Measurements from ENCODE around the gene SCUBE2.

DNA sequence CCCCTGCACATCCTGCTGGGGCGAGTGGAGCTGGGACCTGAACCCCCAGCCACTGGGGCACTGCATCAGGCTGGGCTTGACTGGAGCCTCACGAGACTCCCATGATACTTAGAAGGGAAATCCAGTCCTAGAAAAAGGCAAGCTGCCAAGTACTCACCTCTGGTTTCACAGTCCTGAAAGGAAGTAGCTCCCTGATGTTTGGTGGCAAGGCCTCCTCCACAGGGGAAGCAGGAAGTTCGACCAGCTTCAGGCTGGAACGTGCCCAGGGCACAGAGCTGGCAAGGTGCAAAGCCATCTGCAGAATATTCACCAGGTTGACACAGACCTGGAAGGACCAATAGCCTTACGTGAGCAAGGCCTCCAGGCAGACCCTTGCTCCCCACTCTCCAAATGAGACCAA, 60.8 kb downstream of the SCUBE2 start:
- TF ChIP-seq POLR2A (IDR thresholded peaks at IDR 0.05; ENCODE audit: low read depth, low read length) (no peak), SMC3 (IDR thresholded peaks at IDR 0.05; ENCODE audit: low read depth, low read length) (no peak), BHLHE40 (IDR thresholded peaks at IDR 0.05; ENCODE audit: low read depth, low read length) (no peak), RFX5 (IDR thresholded peaks at IDR 0.05; ENCODE audit: low read depth, low read length) (no peak), MAFK (IDR thresholded peaks at IDR 0.05; ENCODE audit: low read depth, low read length) (no peak), MXI1 (IDR thresholded peaks at IDR 0.05; ENCODE audit: borderline replicate concordance, low read depth, low read length) (no peak), NFE2L2 (IDR thresholded peaks at IDR 0.05; ENCODE audit: low read depth, low read length) (no peak)
- TF ChIP-seq, protein P1, sequence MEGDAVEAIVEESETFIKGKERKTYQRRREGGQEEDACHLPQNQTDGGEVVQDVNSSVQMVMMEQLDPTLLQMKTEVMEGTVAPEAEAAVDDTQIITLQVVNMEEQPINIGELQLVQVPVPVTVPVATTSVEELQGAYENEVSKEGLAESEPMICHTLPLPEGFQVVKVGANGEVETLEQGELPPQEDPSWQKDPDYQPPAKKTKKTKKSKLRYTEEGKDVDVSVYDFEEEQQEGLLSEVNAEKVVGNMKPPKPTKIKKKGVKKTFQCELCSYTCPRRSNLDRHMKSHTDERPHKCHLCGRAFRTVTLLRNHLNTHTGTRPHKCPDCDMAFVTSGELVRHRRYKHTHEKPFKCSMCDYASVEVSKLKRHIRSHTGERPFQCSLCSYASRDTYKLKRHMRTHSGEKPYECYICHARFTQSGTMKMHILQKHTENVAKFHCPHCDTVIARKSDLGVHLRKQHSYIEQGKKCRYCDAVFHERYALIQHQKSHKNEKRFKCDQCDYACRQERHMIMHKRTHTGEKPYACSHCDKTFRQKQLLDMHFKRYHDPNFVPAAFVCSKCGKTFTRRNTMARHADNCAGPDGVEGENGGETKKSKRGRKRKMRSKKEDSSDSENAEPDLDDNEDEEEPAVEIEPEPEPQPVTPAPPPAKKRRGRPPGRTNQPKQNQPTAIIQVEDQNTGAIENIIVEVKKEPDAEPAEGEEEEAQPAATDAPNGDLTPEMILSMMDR (conservative IDR thresholded peaks at IDR 0.05; ENCODE audit: low read depth, low read length) = no peak

Data from IMR-90 (cell line).